ENCODE measurements around the gene MAP2K4. TPM values are rescaled to one million over a fixed set of nuclear protein-coding genes. Genes with fewer than 3 reads are reported as not detected.

The MAP2K4 gene
- total and polyA plus RNA-seq, 2 of the 8 experiments (the other 6 are each of a cell fraction or from before 2014, with no cell fraction given): 14.2 to 37.3 TPM

DNA sequence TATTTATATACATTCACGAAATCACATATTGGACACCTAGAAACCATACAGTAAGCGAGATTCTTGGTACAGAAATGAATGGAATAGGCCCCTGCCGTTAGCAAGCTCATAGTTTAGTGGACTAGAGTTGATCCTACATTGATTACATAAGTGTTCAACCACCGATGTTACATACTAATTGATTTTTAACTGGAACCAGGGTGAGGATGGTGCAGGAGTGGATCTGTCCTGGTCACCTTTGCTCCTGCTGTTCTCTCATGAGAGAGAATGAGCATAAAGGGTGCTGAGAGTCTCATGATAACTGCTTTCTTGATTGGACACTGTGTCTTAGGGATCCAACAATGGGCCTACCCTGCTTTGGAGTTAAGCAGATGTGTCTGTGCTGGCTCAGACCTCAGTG, 13.9 kb downstream of the MAP2K4 start:
- H2BK5ac ChIP-seq (ENCODE audit: low read depth, low read length): no peak overlapping the region
- no peak overlapping the region for H2AK5ac ChIP-seq (ENCODE audit: low read depth, low read length)
- WGBS, 2 experiments (ENCODE audit: extremely low coverage in 1 of 2, insufficient coverage in 1 of 2, insufficient read length in 1 of 2, insufficient replicate concordance in 2 of 2, low coverage in 1 of 2, low lambda C conversion rate in 2 of 2, missing lambda C conversion rate in 1 of 2): 97% methylated on average over 4 of the region's 4 CpGs; no CpG with 5 or more reads in 1 of the 2 experiments
- no peak for FAIRE-seq
- H3K56ac ChIP-seq (replicated peaks; ENCODE audit: insufficient read length, low read depth, low read length): no peak overlapping the region
- no peaks in the 10 kb centered on the region for H3K36me3 ChIP-seq (ENCODE audit: control insufficient read depth in 2 of 4, insufficient read depth in 4 of 4, low read length in 3 of 4)
- H3K27me3 ChIP-seq (replicated peaks in 1 of 4; ENCODE audit: control insufficient read depth in 3 of 4, extremely low read depth in 1 of 4, insufficient read depth in 3 of 4, low read length in 3 of 4): no peaks in the 10 kb centered on the region
- H2AFZ ChIP-seq (ENCODE audit: low read length): no peak overlapping the region
- H2BK20ac ChIP-seq (ENCODE audit: low read length): no peak overlapping the region
- ChIA-PET CTCF (ENCODE audit: partially characterized antibody) (interaction anchor here (0.9 kb wide), 2 partner anchors 9 to 12 kb away, joined by 3 read pairs; no protein-coding TSS in a partner anchor), POLR2A (ENCODE audit: partially characterized antibody) (no interaction called here)
- no peak overlapping the region for H3K4me2 ChIP-seq (ENCODE audit: insufficient read depth in 1 of 2, low read depth in 2 of 2, low read length in 2 of 2)
- no peak overlapping the region for H3K18ac ChIP-seq (ENCODE audit: extremely low read depth, low read length)
- no peak overlapping the region for H3K23ac ChIP-seq (ENCODE audit: insufficient read length)
- H2BK120ac ChIP-seq (replicated peaks; ENCODE audit: low read depth, low read length): no peak overlapping the region
- no peak for TF ChIP-seq FOSL1 (IDR thresholded peaks at IDR 0.05; ENCODE audit: insufficient read depth, low read depth, low read length)
- TF ChIP-seq SIRT6 (IDR thresholded peaks at IDR 0.05; ENCODE audit: low read length): no peak
- TF ChIP-seq SIN3A (conservative IDR thresholded peaks at IDR 0.05 in 1 of 2, IDR thresholded peaks at IDR 0.05 in 1 of 2; ENCODE audit: low read depth in 1 of 2, low read length in 2 of 2): no peak
- no peak for TF ChIP-seq TBP (IDR thresholded peaks at IDR 0.05; ENCODE audit: low read depth, low read length)
- TF ChIP-seq TAF1 (IDR thresholded peaks at IDR 0.05; ENCODE audit: low read depth, low read length): no peak
- TF ChIP-seq HDAC2 (IDR thresholded peaks at IDR 0.05; ENCODE audit: borderline replicate concordance in 1 of 2, low read depth in 2 of 2, low read length in 2 of 2): no peak
- no peak for TF ChIP-seq POU5F1 (IDR thresholded peaks at IDR 0.05; ENCODE audit: low read depth, low read length)
- TF ChIP-seq BCL11A (IDR thresholded peaks at IDR 0.05; ENCODE audit: low read depth in 2 of 2, low read length in 2 of 2): no peak
- TF ChIP-seq, protein P1, sequence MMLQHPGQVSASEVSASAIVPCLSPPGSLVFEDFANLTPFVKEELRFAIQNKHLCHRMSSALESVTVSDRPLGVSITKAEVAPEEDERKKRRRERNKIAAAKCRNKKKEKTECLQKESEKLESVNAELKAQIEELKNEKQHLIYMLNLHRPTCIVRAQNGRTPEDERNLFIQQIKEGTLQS (IDR thresholded peaks at IDR 0.05; ENCODE audit: insufficient read depth, low read depth, low read length): no peak
- TF ChIP-seq ASH2L (IDR thresholded peaks at IDR 0.05; ENCODE audit: low read length): no peak
- no peak for TF ChIP-seq MAFK (IDR thresholded peaks at IDR 0.05; ENCODE audit: low read depth, low read length)
- H3K14ac ChIP-seq (ENCODE audit: insufficient read length): no peak overlapping the region
- H4K91ac ChIP-seq (replicated peaks; ENCODE audit: insufficient read length, low read length): no peak overlapping the region
- H3K9ac ChIP-seq (replicated peaks in 1 of 4; ENCODE audit: extremely low read depth in 1 of 4, low read depth in 3 of 4, low read length in 3 of 4): no peak overlapping the region
- no peak overlapping the region for H3K27ac ChIP-seq (ENCODE audit: low read depth, low read length)
- H3K4me1 ChIP-seq (replicated peaks in 1 of 4; ENCODE audit: control insufficient read depth in 3 of 4, insufficient read depth in 4 of 4, low read length in 3 of 4): no peaks in the 10 kb centered on the region
- peaks cover 14% of the 10 kb centered on the region for H3K79me1 ChIP-seq (ENCODE audit: low read depth, low read length)
- H3K4ac ChIP-seq (replicated peaks; ENCODE audit: insufficient read length, low read depth, low read length): no peak overlapping the region
- peaks cover 0 to 94% of the 10 kb centered on the region in 2 experiments; a peak in 3 of 4 replicates for H3K79me2 ChIP-seq (ENCODE audit: control insufficient read depth in 1 of 2, insufficient read depth in 2 of 2, low read length in 2 of 2)
- no peaks in the 10 kb centered on the region for H3K23me2 ChIP-seq (ENCODE audit: low read depth, low read length)
- H3K4me3 ChIP-seq (ENCODE audit: extremely low read depth in 1 of 4, insufficient read depth in 2 of 4, low read depth in 3 of 4, low read length in 4 of 4): no peak overlapping the region
- no peak overlapping the region for H4K5ac ChIP-seq (ENCODE audit: insufficient read length, low read depth, low read length)
- no peak overlapping the region for H2BK15ac ChIP-seq (ENCODE audit: low read length)
- no peak overlapping the region for H4K8ac ChIP-seq (ENCODE audit: extremely low read depth, insufficient read depth, low read length)
- no peak for DNase-seq (ENCODE audit: low read depth in 1 of 2, low spot score in 2 of 2)
- H2BK12ac ChIP-seq (ENCODE audit: low read depth, low read length): no peak overlapping the region
- H3K9me3 ChIP-seq (ENCODE audit: insufficient read depth in 2 of 2, low read depth in 1 of 2, low read length in 1 of 2): no peaks in the 10 kb centered on the region
- peaks cover 0 to 1% of the 10 kb centered on the region in 2 experiments for H4K20me1 ChIP-seq (replicated peaks in 1 of 2; ENCODE audit: control insufficient read depth in 1 of 2, insufficient read depth in 2 of 2, low read length in 2 of 2)
